GM13976 (cell line): ENCODE data around the gene C19orf81.

Source experiments
- DNase-seq: peaks from one replicate; pipeline ENCODE4 v3.0.0; 2012; ENCODE audit warnings: low spot score
- CTCF ChIP-seq: IDR thresholded peaks from 2 replicates; pipeline ENCODE4 v1.5.1; 2012; ENCODE audit warnings: borderline replicate concordance, mild to moderate bottlenecking; ENCODE audit not compliant: insufficient read depth; ENCODE audit errors: extremely low read depth, missing control alignments, control extremely low read depth
- in situ Hi-C: fragments of 300-500 bp; cut with MboI; formaldehyde crosslinking; loops from one replicate; pipeline ENCODE4 v1.12.0; 2022; ENCODE audit warnings: low sequenced_read_pairs, mixed read lengths, inconsistent platforms; ENCODE audit not compliant: unreplicated experiment

C19orf81 gene

GRCh38 chr19:50705422-50706019, 56.3 kb downstream of the C19orf81 start:
- DNase-seq: peak; percentile 82
- in situ Hi-C loops: no loop called here

GRCh38 chr19:50706387-50706786, 57.1 kb downstream of the C19orf81 start:
- DNase-seq: no peak
- in situ Hi-C loops: no loop called here
- TF ChIP-seq CTCF: no peak

More at GRCh38 chr19:50705422-50706019, 56.3 kb downstream of the C19orf81 start:
- TF ChIP-seq CTCF: peak; percentile 64

GRCh38 chr19:50708179-50708879, 59.1 kb downstream of the C19orf81 start:
- no peak for TF ChIP-seq CTCF
- in situ Hi-C loops: no loop called here

More at GRCh38 chr19:50708179-50708879, 59.1 kb downstream of the C19orf81 start:
- DNase-seq: no peak
